Endodermal cell (in vitro differentiated cells): Measurements from ENCODE around the gene AXIN1. TPM values are rescaled to one million over a fixed set of nuclear protein-coding genes. Genes with fewer than 3 reads are reported as not detected.
"Not testable (repeated sequence)": the region's sequence is repeated elsewhere in the genome, so short reads cannot be mapped to it uniquely, and the experiment has no call there.

ENCODE experiments used
- DNase-seq: peaks from one replicate; pipeline ENCODE4 v3.0.0-alpha.2; 2017
- H3K27ac ChIP-seq: 2 replicates; pipeline ENCODE4 v1.5.1; 2013; ENCODE audit warnings: mild to moderate bottlenecking, low read depth, low read length, moderate library complexity
- H3K27me3 ChIP-seq: 2 replicates; pipeline ENCODE4 v1.6.1; 2013; ENCODE audit warnings: mild to moderate bottlenecking, low read length, moderate library complexity; ENCODE audit not compliant: insufficient read depth, control insufficient read depth, poor library complexity, severe bottlenecking
- H3K36me3 ChIP-seq: 2 replicates; pipeline ENCODE4 v1.7.0; 2013; ENCODE audit warnings: mild to moderate bottlenecking, low read length, moderate library complexity; ENCODE audit not compliant: control insufficient read depth, insufficient read depth
- H3K4me1 ChIP-seq: one replicate; pipeline ENCODE4 v1.7.0; 2013; ENCODE audit warnings: low read length; ENCODE audit not compliant: control insufficient read depth, insufficient read depth
- H3K4me3 ChIP-seq: 2 replicates; pipeline ENCODE4 v1.5.1; 2013; ENCODE audit warnings: mild to moderate bottlenecking, low read length, moderate library complexity
- H3K9ac ChIP-seq: 2 replicates; pipeline ENCODE4 v1.6.1; 2013; ENCODE audit warnings: mild to moderate bottlenecking, low read length, moderate library complexity; ENCODE audit not compliant: poor library complexity, severe bottlenecking; ENCODE audit errors: extremely low read depth
- H3K9me3 ChIP-seq: 2 replicates; pipeline ENCODE4 v1.6.1; 2013; ENCODE audit warnings: mild to moderate bottlenecking, low read length, moderate library complexity; ENCODE audit not compliant: control insufficient read depth
- H3K27ac Mint-ChIP-seq: 2 replicates; pipeline ENCODE4 v1.8.0; 2020; ENCODE audit warnings: mixed read lengths
- H3K27me3 Mint-ChIP-seq: 2 replicates; pipeline ENCODE4 v1.8.0; 2021; ENCODE audit warnings: mild to moderate bottlenecking, mixed read lengths; ENCODE audit not compliant: insufficient read depth
- H3K36me3 Mint-ChIP-seq: 2 replicates; pipeline ENCODE4 v1.8.0; 2020; ENCODE audit warnings: low read depth, mixed read lengths
- H3K4me1 Mint-ChIP-seq: 2 replicates; pipeline ENCODE4 v1.8.0; 2020; ENCODE audit warnings: mixed read lengths
- H3K4me3 Mint-ChIP-seq: 2 replicates; pipeline ENCODE4 v1.8.0; 2020; ENCODE audit warnings: mild to moderate bottlenecking, moderate library complexity, mixed read lengths
- H3K9me3 Mint-ChIP-seq: 2 replicates; pipeline ENCODE4 v1.8.0; 2020; ENCODE audit warnings: mild to moderate bottlenecking, mixed read lengths
- CTCF ChIP-seq: fragments of 200-600 bp; sonication (generic); conservative IDR thresholded peaks from 2 replicates; pipeline ENCODE4 v1.5.0; 2021; ENCODE audit warnings: antibody characterized with exemption, mild to moderate bottlenecking
- WGBS, 2 experiments: methylation state at CpG; one replicate each; pipeline versions ENCODE4 v1.1.5 to v1.1.7; 2013; ENCODE audit warnings: missing lambda C conversion rate in 2 of 2, mixed read lengths in 1 of 2; ENCODE audit not compliant: insufficient coverage in 1 of 2, insufficient read length in 1 of 2; 5-methylcytosine and 5-hydroxymethylcytosine counted together
- total RNA-seq, 2 donors: library from RNA; stranded (reverse); fragmentation: NEBNext Ultra II Directional in 1 of 2; extraction: Animal tissue kit (Norgen Biotek cat#: 25700) in 1 of 2; gene quantifications; 2 replicates in 1 of 2; 3 replicates in 1 of 2; pipeline ENCODE4 v1.2.1, GENCODE V29; 2021

AXIN1 gene
- total RNA-seq, 2 donors from 2014 or later, result 36.5 to 37.3 TPM

- Histone ChIP-seq H3K36me3 (peaks cover 9% of the 10 kb centered on the region), H3K9me3 (no peaks in the 10 kb centered on the region), H3K9ac (no peak overlapping the region), H3K27ac (no peak overlapping the region), H3K4me1 (no peaks in the 10 kb centered on the region), H3K4me3 (no peak overlapping the region), H3K27me3 (no peaks in the 10 kb centered on the region)
- Mint-ChIP-seq H3K27me3 (no peaks in the 10 kb centered on the region), H3K36me3 (peaks cover 53% of the 10 kb centered on the region), H3K9me3 (no peaks in the 10 kb centered on the region), H3K27ac (no peak overlapping the region), H3K4me3 (no peak overlapping the region), H3K4me1 (no peaks in the 10 kb centered on the region)
- TF ChIP-seq CTCF, result no peak
- DNase-seq, result no peak
- 86 to 89% methylated on average over 7 to 13 of the region's 13 CpGs for WGBS, 2 experiments
Measured at GRCh38 chr16:259814-260253, 92.7 kb downstream of the AXIN1 start.

DNA sequence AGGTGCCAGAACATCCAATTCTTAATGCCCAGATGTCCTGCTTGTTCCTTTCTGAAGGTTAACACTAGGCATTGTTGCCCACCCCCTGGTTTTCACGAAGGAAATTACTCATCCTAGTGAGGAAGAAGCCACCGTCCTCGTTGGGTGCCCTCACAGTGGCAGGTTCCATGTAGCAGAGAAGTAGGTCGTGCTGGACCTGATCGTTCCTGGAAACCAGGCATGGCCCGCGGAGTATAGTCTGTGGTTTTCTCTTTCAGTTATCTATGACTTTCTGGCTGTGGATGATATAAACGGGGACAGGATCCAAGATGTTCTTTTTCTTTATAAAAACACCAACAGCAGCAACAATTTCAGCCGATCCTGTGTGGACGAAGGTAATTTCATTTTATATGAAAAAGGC is 93.3 kb downstream of the AXIN1 start:
- no peak for DNase-seq
- no peaks in the 10 kb centered on the region for H3K9me3 Mint-ChIP-seq
- H3K9ac ChIP-seq, result no peak overlapping the region
- no peaks in the 10 kb centered on the region for H3K4me1 ChIP-seq
- H3K27ac Mint-ChIP-seq, result no peak overlapping the region
- no peak for TF ChIP-seq CTCF
- peaks cover 59% of the 10 kb centered on the region for H3K36me3 Mint-ChIP-seq
- H3K36me3 ChIP-seq, result peaks cover 10% of the 10 kb centered on the region
- H3K27me3 Mint-ChIP-seq, result no peaks in the 10 kb centered on the region
- 96% methylated on average over 6 to 10 of the region's 10 CpGs for WGBS, 2 experiments
- no peak overlapping the region for H3K27ac ChIP-seq
- H3K4me3 Mint-ChIP-seq, result no peak overlapping the region
- H3K27me3 ChIP-seq, result no peaks in the 10 kb centered on the region
- H3K4me3 ChIP-seq, result no peak overlapping the region
- no peaks in the 10 kb centered on the region for H3K9me3 ChIP-seq
- no peaks in the 10 kb centered on the region for H3K4me1 Mint-ChIP-seq

GRCh38 chr16:258091-258490 is 94.4 kb downstream of the AXIN1 start:
- not testable (repeated sequence) for H3K9me3 ChIP-seq, H3K4me1 Mint-ChIP-seq, H3K4me3 ChIP-seq, H3K9ac ChIP-seq, H3K4me1 ChIP-seq, H3K4me3 Mint-ChIP-seq, H3K27ac Mint-ChIP-seq, H3K9me3 Mint-ChIP-seq, H3K27me3 Mint-ChIP-seq, H3K27me3 ChIP-seq, H3K27ac ChIP-seq, DNase-seq
- peaks cover 17% of the 10 kb centered on the region for H3K36me3 ChIP-seq
- WGBS, 2 experiments, result 95% methylated on average over 4 to 8 of the region's 13 CpGs
- H3K36me3 Mint-ChIP-seq, result peaks cover 63% of the 10 kb centered on the region

DNA sequence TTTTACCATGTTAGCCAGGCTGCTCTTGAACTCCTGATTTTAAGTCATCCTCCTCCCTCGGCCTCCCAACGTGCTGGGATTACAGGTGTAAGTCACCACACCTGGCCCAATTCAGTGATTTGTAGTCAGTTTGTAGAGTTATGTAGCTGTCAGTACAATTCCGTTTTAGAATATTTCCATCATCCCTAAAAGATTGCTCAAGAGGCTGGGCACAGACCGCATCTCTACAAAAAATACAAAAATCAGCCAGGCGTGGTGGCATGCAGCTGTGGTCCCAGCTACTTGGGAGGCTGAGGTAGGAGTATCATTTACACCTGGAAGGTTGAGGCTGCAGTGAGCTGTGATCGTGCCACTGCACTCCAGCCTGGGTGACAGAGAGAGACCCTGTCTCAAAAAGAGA is 97.3 kb downstream of the AXIN1 start:
- Histone ChIP-seq H3K27ac (no peak overlapping the region), H3K36me3 (peaks cover 32% of the 10 kb centered on the region), H3K4me1 (no peaks in the 10 kb centered on the region), H3K27me3 (no peaks in the 10 kb centered on the region), H3K9ac (no peak overlapping the region), H3K4me3 (no peak overlapping the region), H3K9me3 (no peaks in the 10 kb centered on the region)
- Mint-ChIP-seq H3K27me3 (no peaks in the 10 kb centered on the region), H3K27ac (no peak overlapping the region), H3K4me3 (no peak overlapping the region), H3K4me1 (peaks cover 9% of the 10 kb centered on the region), H3K9me3 (no peaks in the 10 kb centered on the region), H3K36me3 (peaks cover 59% of the 10 kb centered on the region)
- TF ChIP-seq CTCF, result no peak
- WGBS, 2 experiments, result 90 to 97% methylated on average over 3 to 6 of the region's 6 CpGs
- DNase-seq, result no peak
